Measurements from ENCODE around the gene LRRFIP1.

The LRRFIP1 gene

DNA sequence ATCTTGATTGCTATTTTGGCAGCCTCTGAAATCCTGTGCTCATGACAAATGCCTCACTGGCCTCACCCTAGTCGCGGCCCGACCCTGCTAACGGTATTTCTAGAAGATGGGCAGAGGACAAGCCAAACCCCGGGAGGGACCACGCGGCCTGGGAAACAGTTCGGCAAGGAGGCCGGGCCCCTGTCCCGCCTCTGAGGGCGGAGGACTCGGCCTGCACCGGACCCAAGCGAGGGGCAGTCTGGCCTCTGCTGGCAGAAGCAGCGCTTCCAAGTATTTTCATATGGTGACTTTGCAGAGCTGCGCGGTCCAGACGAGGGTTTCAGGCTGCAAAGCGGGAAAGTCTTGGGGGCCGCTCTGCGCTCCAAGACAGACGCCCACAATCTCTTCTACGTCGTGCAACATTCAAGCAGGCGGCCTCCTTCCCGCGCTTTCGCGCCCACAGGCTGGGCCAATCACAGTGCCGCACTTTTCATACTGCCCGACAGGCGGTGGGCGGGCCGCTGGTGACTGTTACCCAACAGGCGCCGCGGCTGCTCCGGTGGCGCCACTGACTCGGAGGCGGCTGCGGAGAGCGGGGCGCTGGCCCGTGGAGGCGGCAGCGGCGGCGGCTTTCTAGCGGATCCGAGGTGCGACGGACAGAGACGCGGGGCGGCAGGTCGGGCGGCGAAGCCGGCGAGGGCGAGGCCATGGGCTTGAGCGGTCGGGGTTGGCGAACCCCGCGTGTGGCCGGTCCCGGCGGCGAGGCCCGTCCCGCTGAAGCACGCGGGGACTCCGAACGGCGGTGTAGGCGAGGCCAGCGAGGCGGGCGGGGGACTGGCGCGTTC, 171.1 kb downstream of the LRRFIP1 start, which contains the start of gene RBM44:
Gene RBM44, plus strand, starts transcription at position 544 of the 824 bp plus-strand sequence. CDS start 14,831 bp downstream, outside the sequence.
- DNase-seq = no peak

DNA sequence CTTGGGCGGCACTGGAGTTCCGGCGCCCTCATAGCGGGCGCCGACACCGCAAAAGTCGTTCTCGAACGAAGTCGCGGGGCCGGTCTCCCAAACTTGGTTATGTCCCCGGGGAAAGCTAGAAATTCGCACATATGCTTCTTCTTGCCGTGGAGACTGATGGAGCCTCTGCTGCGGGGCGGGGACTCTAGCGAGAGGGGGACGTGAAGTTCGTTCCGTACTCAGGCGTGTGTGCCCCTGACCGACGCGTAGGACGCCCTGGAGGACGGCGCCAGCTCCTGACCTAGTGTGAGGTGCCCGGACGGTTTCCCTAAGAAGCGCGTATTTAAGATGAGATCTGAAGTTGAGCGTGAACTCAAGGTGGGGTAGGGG, 171.7 kb downstream of the LRRFIP1 start:
- DNase-seq = no peak

DNA sequence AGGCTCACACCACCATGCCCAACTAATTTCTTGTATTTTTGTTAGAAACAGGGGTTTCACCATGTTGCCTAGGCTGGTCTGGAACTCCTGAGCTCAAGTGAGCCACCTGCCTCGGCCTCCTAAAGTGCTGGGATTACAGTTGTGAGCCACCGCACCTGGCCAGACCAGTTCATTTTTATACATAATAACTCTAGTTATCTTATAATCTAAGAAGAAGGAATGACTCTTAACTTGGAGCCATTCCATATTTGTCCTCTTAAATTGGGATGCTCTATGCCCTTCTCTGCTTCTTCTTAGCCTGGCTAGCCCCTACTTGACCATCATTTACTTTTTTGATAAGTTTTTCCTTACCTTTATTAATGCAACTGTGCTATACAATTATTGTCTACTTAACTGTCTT, 174.1 kb downstream of the LRRFIP1 start:
- no peak for DNase-seq

DNA sequence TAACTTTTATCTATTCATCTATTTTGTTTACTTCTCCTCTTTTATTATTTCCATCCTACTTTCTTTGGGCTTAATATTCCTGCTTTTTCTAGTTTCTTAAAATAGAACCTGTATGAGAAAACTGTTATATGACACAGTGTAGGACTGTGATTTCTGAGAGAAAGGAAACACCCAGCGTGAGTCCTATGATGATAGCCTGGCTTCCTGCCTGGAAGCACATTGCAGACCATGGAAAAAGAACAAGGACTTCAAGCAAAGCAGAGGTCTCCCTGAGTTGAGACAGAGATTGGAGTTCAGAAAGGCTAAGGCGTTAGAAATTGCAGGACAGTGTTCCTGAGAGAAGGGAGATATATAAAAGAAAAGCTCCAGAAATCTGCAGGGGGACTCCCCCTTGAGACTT, 178.9 kb downstream of the LRRFIP1 start:
- DNase-seq = no peak

DNA sequence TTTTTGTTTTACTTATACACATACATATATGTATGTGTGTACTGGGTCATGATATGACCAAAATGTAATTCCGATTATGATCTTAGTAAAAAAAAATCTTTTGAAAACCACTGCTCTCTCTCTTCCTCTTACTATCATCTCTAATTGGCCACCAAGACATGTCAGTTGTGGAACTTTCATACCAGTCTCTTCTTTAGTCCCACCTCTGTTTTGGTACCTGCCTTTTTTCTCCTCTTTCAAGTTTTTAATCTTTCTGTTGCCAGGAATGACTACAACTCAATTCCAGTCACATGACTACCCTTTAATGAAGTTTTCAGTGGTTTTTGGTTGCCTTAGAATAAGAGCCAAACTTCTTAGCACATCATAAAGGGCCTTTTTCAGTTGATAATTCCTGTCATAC, 188.2 kb downstream of the LRRFIP1 start:
- no peak for DNase-seq

DNA sequence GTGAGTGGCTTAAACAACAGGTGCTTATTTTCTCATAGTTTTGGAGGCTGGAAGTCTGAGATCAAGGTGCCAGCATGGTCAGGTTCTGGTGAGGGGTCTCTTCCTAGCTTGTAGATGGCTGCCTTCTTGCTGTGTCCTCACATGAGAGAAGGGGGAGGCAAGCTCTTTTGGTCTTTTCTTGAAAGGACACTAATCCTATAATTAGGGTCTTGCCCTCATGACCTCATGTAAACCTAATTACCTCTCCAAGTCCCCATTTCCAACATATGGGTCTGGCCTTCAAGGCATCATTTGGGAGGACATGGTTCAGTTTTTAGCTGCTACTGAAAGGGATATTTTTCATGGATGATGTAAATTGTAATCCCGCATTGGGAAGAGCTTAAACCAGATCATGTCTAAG, 189.1 kb downstream of the LRRFIP1 start:
- DNase-seq = no peak

DNA sequence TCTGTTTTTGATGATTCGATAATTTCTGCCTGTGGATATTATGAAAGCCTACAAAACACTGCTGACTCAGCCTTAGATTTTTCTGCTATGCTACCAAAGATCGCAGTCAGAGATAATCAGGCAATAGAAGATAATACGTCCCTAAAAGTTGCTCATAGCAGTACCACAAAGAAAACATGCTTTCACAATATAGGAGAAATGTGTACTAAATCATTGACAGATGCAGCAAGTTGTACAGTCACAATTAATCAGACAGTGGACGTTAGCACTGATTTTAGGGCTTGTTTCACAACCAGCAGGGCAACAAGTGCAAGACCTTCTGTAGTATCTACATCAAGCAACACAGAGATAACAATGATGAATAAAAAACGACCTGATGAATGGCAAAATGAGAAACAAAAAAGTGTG, 190.7 kb downstream of the LRRFIP1 start:
- DNase-seq = no peak

DNA sequence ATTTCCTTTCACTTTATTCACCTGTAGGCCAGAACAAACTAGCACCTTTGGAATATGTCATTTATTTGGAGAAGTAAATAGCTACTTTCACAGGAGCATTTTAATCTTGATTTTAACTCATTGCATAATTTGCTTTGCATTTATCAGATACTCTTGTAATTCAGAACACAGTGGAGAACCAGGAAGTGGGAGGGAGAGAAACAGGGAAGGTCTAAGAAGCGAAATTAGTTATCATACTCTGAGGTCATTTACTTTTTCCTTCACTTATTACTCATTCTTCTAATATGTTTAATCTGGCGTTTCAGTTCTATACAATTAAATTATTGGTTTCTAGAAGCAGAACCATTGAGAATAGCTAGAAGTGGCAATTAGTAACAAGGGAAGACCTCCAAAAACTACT, 191.8 kb downstream of the LRRFIP1 start:
- DNase-seq = no peak

DNA sequence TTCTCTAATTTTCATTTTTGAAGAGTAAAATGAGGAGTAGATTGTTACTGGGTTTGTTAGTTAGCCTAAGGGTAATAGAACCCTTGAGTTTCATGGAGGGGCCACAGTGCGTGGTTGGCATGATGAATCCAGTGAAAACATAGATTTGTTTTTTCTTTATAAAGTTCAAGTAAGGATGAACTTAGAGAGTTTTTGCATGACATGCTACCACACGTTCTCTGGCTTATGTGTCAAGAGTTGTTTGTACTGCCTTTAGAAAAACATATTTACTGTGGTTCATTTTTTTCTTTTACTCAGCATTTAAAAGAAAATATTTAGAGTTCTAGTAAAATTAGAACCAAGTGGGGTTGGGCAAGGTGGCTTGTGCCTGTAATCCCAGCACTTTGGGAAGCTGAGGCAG, 193.0 kb downstream of the LRRFIP1 start:
- no peak for DNase-seq

DNA sequence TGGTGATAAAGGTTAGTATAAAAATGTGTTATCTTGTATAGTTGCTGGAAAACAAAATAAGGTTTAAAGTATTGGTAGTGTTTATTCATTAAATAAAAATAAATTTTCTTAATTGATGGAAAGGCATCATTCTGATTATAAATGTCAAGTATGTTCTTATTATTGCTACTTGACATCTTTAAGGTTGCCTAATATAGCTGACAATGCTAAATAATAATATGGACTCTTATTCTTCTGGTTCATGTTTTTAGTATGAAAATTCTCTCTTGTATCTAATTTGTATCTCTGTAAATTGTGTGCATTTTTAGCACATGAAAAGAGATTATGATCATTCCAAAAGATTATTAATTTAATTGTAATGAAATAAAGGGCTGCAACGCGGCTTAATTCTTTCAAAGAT, 196.2 kb downstream of the LRRFIP1 start:
- DNase-seq = no peak

DNA sequence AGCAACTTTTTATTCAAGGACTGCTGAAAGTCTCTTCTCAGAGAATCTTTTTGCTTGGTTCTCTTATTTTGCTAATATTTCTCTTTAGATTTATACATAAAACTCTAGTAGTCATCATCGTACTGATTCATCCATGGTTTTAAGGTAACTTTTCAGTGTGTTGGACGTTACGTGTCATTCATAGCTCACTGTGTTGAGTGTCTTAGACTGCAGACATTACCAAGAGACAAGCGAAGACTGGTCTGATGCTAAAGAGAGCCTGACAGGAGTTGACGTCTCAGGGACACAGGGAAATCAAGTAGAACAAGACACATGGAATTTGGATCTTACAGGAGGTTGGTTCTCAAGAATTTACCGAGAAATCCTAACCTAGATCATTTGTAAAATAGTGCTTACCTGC, 196.7 kb downstream of the LRRFIP1 start:
- no peak for DNase-seq

DNA sequence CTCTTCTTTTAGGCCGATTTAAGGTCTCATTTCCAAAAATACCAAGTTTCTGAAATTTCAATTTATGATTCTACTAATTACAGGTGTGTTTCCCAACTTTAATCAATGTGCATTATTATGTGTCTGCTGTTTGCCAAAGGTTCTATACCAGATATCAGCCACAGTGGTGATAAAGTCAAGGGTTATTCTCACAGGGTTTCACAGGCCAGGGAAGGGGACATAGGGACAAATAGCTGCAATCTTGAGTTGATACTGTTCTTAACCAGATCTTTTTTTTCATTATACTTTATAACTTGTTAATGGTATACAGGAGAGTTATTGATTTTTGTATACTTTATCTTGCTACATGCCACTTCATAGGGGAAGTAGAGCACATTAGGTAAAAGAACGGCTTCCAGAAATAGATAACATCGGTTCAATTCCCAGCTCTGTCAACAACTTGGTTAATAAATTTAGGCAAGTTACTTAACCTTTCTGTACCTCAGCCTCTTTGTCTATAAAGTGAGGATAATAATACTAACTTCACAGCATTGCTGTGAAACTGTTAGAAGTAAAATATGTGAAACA, 200.1 kb downstream of the LRRFIP1 start:
- no peak for DNase-seq
